VCaP (cell line): ENCODE results near the gene TTC33.
"Not testable (repeated sequence)": the region's sequence is repeated elsewhere in the genome, so short reads cannot be mapped to it uniquely, and the experiment has no call there.

Experiments
- H3K27ac ChIP-seq: fragments of 450-650 bp; 2 replicates; pipeline ENCODE4 v1.5.1; 2017
- TF ChIP-seq, protein P1 (sequence below): fragments of 450-650 bp; conservative IDR thresholded peaks from 2 replicates; pipeline ENCODE4 v1.5.1; 2017; ENCODE audit warnings: mild to moderate bottlenecking, moderate library complexity

The TTC33 gene

DNA sequence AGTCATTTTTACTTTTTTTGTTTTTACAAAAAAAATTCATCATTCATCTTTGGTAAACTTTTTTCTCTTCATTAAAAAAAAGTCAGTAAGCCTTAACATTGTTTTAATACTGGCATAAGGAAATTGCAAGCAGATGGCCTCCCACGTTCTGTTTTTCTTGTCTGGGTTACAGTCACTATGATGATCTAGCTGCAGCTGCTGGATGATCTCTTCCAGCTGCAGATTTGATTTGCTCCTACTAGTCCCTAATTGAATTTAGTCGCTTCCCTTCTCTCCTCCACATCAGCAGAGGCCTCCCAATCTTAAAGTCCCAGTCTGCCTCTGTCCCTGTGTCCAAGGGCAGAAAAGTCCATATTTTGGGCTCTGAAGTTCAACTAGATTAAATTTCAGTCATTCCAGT lies 182.8 kb downstream of the TTC33 start:
- H3K27ac ChIP-seq = no peak overlapping the region
- TF ChIP-seq, protein P1, sequence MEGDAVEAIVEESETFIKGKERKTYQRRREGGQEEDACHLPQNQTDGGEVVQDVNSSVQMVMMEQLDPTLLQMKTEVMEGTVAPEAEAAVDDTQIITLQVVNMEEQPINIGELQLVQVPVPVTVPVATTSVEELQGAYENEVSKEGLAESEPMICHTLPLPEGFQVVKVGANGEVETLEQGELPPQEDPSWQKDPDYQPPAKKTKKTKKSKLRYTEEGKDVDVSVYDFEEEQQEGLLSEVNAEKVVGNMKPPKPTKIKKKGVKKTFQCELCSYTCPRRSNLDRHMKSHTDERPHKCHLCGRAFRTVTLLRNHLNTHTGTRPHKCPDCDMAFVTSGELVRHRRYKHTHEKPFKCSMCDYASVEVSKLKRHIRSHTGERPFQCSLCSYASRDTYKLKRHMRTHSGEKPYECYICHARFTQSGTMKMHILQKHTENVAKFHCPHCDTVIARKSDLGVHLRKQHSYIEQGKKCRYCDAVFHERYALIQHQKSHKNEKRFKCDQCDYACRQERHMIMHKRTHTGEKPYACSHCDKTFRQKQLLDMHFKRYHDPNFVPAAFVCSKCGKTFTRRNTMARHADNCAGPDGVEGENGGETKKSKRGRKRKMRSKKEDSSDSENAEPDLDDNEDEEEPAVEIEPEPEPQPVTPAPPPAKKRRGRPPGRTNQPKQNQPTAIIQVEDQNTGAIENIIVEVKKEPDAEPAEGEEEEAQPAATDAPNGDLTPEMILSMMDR = no peak

DNA sequence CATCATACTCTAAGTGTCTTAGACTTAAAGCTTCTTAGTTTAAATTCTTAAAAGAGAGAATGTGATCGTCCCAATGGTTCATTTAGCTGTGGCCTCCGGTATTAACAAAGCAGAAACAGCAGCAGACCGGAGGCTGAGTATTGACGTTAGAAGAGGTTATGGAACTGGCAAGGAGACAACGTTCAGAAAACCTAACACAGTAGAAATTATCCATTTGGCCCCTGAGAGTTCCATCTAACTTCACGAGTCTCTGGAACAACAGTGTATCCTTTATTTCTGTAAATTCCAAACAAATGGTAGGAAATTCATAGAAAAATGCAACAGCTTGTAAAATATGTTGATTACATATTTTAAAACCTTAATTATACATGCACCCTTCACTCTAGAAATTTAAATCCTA lies 183.4 kb downstream of the TTC33 start:
- H3K27ac ChIP-seq = no peak overlapping the region
- TF ChIP-seq, protein P1 = no peak

DNA sequence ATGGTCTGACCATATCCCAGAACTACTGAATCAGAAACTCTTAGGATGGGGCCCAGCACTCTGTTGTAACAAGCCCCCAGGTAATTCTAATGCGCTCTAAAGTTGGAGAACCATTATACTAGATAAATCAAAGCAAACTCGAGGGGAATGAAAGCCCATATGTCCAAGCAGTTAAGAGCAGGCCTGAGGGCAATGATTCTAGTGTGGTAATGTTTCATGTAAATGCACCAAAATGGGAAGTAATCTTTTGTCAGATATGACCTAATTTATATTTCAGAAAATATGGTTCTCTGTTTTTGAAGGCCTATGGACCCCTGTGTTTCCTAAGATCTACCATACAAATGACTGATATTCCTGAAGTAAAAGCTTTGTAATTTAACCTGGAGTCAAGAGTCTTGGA lies 184.0 kb downstream of the TTC33 start:
- TF ChIP-seq, protein P1 = no peak
- no peak overlapping the region for H3K27ac ChIP-seq

DNA sequence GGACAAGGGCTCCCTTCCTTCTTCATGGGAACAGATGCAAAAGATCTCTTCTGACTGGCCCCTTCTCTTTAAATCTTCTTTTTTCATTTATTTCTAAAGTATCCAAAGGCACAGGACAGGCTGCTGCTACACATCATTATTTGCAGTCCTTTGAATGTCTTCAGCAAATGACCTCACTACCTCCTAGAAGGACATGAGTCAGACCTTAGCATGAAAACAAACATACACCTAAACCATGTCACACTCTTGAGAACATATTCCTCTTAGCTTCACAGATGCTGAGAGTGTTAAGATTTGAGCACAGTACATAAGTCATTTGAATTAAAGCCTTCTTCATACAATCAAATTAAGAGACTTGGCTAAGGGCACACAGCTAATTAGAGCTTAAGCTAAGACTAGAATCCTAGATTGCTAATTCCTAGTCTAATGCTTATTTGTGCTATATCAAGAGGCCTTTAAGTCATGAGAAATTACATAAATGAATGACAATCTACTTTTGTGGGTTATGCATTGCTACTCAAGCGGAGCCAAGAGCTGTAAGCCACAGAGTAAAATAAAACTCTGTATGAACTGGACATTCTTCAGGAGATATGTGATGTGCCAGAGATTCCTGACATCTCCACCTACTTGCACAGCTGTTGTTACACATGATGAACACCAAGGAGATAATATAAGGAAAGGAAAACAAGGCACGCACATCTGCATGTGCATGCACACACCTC lies 185.2 kb downstream of the TTC33 start:
- TF ChIP-seq, protein P1 = no peak
- H3K27ac ChIP-seq = no peak overlapping the region

DNA sequence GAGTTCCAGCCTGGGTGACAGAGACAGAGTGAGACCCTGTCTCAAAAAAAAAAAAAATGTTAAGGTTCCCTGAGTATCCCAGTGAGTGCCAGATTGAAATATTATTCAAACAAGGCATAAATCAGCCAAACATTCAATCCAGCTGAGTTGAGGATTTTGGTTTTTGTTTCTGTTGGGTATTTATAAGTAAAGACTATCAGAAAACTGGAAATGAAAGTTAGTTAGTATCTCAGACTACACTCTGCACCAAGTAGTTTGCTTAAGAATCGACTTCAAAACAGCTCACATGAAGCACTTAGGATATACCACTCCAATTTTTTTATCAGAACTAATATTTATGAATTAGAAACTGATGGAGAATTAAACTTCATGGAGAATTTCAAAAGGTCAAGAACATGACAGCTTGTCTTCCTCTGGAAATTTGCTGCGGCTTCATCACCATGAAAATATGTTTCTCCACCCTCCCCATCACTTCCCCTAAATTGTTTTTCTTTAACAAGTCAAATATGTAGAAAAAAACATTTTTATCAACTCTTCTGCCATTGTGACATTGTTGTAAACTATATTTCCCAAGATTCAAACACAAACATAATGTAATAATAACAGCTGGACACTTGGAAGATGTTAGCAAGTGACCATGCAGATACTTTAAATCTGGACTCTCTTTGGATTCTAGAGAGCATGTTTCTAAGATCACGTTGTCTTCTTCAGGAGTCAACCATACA lies 186.1 kb downstream of the TTC33 start:
- TF ChIP-seq, protein P1 = no peak
- no peak overlapping the region for H3K27ac ChIP-seq

DNA sequence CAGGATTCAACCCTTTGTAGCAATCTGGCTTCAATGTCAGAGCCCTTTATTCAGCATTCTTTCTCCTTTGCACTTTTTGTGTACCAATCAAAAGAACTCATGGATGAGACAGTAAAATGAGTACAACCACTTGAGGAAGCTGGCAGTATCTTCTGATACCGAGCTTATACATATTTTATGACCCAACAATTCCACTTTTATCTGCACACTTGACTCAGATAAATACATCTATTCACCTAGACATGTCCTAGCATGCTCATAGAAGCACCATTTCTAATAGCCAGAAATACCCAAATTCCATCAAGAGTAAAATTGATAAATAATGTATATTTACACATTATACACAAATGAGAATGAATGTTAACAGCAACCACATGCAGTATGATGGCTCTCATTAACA lies 187.2 kb downstream of the TTC33 start:
- TF ChIP-seq, protein P1 = no peak
- H3K27ac ChIP-seq = no peak overlapping the region

DNA sequence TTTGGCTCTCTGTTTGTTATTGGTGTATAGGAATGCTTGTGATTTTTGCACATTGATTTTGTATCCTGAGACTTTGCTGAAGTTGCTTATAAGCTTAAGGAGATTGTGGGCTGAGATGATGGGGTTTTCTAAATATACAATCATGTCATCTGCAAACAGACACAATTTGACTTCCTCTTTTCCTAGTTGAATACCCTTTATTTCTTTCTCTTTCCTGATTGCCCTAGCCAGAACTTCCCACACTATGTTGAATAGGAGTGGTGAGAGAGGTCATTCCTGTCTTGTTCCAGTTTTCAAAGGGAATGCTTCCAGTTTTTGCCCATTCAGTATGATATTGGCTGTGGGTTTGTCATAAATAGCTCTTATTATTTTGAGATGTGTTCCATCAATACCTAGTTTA lies 192.6 kb downstream of the TTC33 start:
- H3K27ac ChIP-seq = not testable (repeated sequence)
